GM12864 (cell line): ENCODE measurements around the gene VIPR1.

ENCODE experiments used
- DNase-seq: peaks from one replicate; pipeline ENCODE4 v3.0.0-alpha.2; 2011; ENCODE audit warnings: low read depth
- H3K4me3 ChIP-seq: 2 replicates; pipeline ENCODE4 v1.5.1; 2011; ENCODE audit warnings: mild to moderate bottlenecking, low read depth, low read length, control low read depth
- TF ChIP-seq, protein P1 (sequence below): IDR thresholded peaks from 2 replicates; pipeline ENCODE4 v1.5.1; 2011; ENCODE audit warnings: low read depth, mild to moderate bottlenecking, moderate library complexity, low read length, control low read depth, inconsistent platforms; ENCODE audit errors: missing control alignments

VIPR1 gene

DNA sequence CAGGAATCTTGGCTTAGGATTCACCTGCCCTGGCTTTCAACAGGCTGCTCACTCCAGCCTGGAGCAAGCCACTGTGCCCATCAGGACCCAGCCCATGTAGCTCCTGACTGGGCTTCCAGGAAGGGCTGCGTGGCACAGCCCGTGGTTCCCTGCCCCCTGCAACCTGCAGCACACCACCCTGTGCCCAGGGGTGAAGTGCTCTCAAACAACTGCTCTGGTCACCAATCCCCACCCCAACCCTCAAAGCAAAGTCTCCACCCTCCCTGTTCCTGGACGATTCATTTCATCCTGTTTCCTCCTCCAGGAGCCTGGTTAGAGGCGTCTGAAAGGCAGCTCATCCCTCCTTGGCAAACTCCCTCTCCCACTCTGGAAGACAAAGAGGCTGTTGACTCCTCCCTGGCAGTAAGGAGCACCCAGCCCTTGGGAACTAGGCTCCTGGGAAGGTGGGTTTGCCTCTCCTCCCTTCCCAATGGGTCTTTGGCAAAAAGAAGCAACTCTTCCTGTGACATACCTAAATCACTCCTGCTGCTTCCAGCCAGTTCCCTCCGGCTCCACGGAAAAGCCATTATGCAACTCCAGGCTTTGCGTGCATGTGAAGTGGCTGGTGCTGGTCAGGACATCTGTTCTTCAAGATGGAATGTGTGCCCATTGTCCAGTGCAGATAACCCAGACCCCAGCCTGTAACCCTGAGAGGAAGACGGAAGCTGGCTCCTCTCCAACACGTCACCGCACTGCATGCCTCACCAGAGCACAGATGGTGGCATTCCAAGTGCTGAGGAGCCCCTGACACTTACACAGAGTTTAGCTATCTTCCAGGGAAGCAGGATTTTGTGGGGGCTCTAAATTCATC lies 29.1 kb upstream of the VIPR1 start:
- TF ChIP-seq, protein P1, sequence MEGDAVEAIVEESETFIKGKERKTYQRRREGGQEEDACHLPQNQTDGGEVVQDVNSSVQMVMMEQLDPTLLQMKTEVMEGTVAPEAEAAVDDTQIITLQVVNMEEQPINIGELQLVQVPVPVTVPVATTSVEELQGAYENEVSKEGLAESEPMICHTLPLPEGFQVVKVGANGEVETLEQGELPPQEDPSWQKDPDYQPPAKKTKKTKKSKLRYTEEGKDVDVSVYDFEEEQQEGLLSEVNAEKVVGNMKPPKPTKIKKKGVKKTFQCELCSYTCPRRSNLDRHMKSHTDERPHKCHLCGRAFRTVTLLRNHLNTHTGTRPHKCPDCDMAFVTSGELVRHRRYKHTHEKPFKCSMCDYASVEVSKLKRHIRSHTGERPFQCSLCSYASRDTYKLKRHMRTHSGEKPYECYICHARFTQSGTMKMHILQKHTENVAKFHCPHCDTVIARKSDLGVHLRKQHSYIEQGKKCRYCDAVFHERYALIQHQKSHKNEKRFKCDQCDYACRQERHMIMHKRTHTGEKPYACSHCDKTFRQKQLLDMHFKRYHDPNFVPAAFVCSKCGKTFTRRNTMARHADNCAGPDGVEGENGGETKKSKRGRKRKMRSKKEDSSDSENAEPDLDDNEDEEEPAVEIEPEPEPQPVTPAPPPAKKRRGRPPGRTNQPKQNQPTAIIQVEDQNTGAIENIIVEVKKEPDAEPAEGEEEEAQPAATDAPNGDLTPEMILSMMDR: no peak
- DNase-seq: no peak
- H3K4me3 ChIP-seq: no peak overlapping the region

DNA sequence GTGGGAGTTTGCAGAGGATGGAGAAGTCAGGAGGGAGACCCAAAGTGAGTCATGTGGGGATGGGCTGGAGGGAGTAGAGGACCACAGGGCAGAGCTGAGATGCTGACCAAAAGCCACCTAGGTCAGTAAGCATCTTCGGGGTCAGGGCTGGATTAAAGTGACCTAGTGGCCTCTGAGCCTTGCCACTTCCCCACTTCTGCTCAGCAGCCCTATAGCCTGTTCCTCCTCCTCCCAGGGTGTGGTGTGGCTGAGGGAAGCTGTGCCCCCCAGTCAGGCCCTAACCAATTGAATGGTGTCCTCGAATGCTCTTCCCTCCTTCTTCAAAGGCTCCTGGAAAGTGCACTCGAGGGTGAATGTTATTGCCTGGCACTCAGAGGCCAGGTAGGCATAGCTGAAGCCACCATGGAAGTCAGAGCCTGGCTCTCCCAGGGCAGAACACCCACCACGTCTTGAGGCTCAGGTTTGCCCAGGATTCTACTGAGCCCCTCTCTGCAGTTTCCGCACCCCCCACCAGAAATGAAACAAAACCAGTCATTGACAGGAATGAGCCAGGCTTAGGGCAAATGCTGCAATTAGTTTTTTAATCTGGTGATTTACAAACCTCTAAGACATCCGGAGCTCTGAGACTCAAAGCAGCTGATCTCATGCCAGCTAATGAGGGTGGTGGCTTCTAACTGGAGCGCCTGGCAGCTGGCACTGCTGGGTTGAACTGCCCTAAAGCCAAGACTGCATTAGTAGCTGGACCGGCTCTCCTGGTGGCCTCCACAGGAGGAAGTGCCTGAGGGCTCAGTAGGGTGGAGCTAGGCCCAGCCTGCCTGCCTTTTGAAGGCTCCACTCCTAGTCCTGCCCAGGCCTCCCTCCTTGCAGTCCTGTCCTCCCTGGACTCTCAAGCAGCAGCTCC lies 26.0 kb upstream of the VIPR1 start:
- DNase-seq: no peak
- TF ChIP-seq, protein P1: no peak
- H3K4me3 ChIP-seq: no peak overlapping the region

DNA sequence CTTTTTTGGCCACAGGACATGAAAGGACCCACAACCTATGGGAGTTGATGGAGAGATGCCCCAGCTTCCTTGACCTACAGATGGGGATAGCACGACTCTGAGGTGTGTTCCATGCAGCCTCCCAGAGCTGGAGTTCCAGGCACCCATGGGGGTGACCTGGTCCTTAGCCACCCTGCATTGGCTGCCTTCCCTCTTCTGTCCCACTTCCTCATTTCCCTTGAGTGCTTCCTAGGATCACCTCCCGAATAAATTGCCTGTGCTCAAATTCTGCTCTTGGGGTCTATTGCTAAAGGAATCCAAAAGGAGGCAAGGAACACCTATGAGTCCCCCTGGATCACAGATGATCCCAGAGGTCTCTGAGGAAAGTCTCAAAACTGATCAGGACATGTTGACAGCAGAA lies 24.7 kb upstream of the VIPR1 start:
- no peak for DNase-seq
- H3K4me3 ChIP-seq: no peak overlapping the region
- TF ChIP-seq, protein P1: no peak

DNA sequence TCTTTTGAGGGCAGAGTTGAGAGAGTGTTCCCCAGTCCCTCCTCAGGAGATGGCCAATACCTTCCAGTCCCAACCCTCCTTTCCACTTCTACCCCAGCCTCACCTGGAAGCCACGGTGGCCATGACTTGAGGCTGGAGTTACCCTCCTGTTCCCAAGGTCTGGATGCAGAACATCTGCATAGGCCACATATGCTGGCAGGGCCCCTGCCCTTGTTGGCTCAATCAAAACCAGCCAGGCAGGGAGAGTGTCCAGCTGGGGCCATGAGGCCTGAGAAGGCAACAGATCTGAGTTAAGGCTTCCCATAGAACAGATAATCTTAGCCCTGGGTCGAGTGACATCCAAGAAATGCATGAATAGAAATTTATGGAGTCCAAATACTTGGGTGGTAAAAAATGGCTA lies 23.6 kb upstream of the VIPR1 start:
- no peak for DNase-seq
- no peak overlapping the region for H3K4me3 ChIP-seq
- TF ChIP-seq, protein P1: no peak

GRCh38 chr3:42486814-42487565 lies 15.5 kb upstream of the VIPR1 start:
- DNase-seq: peak; percentile 3
- TF ChIP-seq, protein P1: no peak

DNA sequence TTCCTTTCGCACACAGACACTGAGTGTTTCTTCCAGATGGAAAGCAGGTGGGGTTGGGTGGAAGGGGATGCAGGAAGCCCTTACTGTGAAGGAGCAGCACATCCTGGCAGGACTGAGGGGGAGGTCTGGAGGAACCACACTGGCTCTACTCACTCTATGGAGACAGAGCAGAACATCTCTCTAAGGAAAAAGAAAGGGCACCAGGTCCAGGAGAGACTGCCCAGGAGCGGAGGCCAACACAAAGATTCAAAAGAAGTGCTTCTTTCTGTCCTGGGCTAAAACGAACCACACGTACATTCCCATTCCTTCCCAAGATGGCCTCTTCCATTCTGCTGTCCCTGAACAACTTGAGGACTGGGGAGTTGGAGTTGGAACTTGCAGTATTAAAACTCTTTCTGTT lies 13.8 kb upstream of the VIPR1 start:
- no peak overlapping the region for H3K4me3 ChIP-seq
- no peak for DNase-seq
- TF ChIP-seq, protein P1: no peak

More at GRCh38 chr3:42486814-42487565, 15.5 kb upstream of the VIPR1 start:
- no peak overlapping the region for H3K4me3 ChIP-seq
